Measurements from ENCODE around the gene EIF4A3. TPM values are rescaled to one million over a fixed set of nuclear protein-coding genes. Genes with fewer than 3 reads are reported as not detected.

Gene EIF4A3
- total and polyA plus RNA-seq, 9 of the 15 experiments (the other 6 are each of a cell fraction or from before 2014, with no cell fraction given) = 62.7 to 171 (median 127) TPM

DNA sequence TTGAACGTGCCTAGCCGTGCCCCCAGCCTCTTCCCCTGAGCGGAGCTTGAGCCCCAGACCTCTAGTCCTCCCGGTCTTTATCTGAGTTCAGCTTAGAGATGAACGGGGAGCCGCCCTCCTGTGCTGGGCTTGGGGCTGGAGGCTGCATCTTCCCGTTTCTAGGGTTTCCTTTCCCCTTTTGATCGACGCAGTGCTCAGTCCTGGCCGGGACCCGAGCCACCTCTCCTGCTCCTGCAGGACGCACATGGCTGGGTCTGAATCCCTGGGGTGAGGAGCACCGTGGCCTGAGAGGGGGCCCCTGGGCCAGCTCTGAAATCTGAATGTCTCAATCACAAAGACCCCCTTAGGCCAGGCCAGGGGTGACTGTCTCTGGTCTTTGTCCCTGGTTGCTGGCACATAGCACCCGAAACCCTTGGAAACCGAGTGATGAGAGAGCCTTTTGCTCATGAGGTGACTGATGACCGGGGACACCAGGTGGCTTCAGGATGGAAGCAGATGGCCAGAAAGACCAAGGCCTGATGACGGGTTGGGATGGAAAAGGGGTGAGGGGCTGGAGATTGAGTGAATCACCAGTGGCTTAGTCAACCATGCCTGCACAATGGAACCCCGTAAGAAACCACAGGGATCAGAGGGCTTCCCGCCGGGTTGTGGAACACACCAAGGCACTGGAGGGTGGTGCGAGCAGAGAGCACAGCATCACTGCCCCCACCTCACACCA lies 44.8 kb downstream of the EIF4A3 start:
- Histone ChIP-seq H3K79me2 (ENCODE audit: control insufficient read depth, insufficient read depth, low read length) (no peaks in the 10 kb centered on the region), H3K27me3 (ENCODE audit: control insufficient read depth in 2 of 2, insufficient read depth in 2 of 2, low read length in 2 of 2) (peaks cover 15 to 34% of the 10 kb centered on the region in 2 experiments; a peak in 4 of 5 replicates), H3K36me3 (ENCODE audit: control insufficient read depth, insufficient read depth, low read length) (no peaks in the 10 kb centered on the region), H3K27ac (ENCODE audit: extremely low read depth, low read depth, low read length) (peak overlapping the region; percentile 52; the same call in 2 of the 3 replicates), H3K4me1 (replicated peaks in 1 of 2; ENCODE audit: control insufficient read depth in 2 of 2, insufficient read depth in 2 of 2, low read length in 2 of 2) (peaks cover 10 to 45% of the 10 kb centered on the region in 2 experiments; a peak in 4 of 5 replicates), H4K20me1 (replicated peaks; ENCODE audit: control insufficient read depth, insufficient read depth, low read length) (0 out of 2 replicates have a peak, but pooled peaks cover 4% of the 10 kb centered on the region), H3K4me2 (ENCODE audit: insufficient read depth, low read length) (peak overlapping the region; percentile 95), H3K9me1 (ENCODE audit: control insufficient read depth, insufficient read depth, low read length) (no peaks in the 10 kb centered on the region), H2AFZ (ENCODE audit: low read depth, low read length) (peak overlapping the region; percentile 89), H3K4me3 (peak overlapping the region; percentile 65), H3K9me3 (replicated peaks; ENCODE audit: control insufficient read depth, insufficient read depth, low read depth, low read length) (no peaks in the 10 kb centered on the region), H3K9ac (ENCODE audit: insufficient read depth in 1 of 2, low read depth in 2 of 2, low read length in 2 of 2) (peak overlapping the region; percentile 70 to 95)
- intact Hi-C loops (cut with micrococcal nuclease) (loop anchor here (10.0 kb wide), 1 partner anchor 83 kb away; no protein-coding TSS in a partner anchor), in situ Hi-C loops (cut with MboI) (no loop called here)
- FAIRE-seq = no peak
- ATAC-seq = peak; percentile 60
- whole genome bisulfite sequencing (ENCODE audit: insufficient coverage, low coverage, missing lambda C conversion rate) = 47% methylated on average over 15 of the region's 21 CpGs
- DNase-seq (ENCODE audit: extremely low read depth in 1 of 4, low spot score in 3 of 4) = peak in 3 of 4 experiments; percentile 55 to 57 (median 56)
- POLR2A ChIA-PET = interaction anchor here (0.5 to 1.8 kb wide), 11 partner anchors 8 to 325 kb away, joined by 3 to 8 read pairs (median 4); no protein-coding TSS in a partner anchor
- BruUV-seq (replicated peaks) = TSS peak; percentile 75
- CTCF ChIA-PET (ENCODE audit: low intra/inter-chr PET ratio) = interaction anchor here (0.6 to 0.7 kb wide), 2 partner anchors 12 to 17 kb away, joined by 3 to 4 read pairs; no protein-coding TSS in a partner anchor
- TF ChIP-seq MCM2 (IDR thresholded peaks at IDR 0.05; ENCODE audit: low read depth) = no peak
- no peak for TF ChIP-seq ZNF12 (CRISPR knock-in tag; IDR thresholded peaks at IDR 0.05)
- TF ChIP-seq NFATC3 (IDR thresholded peaks at IDR 0.05) = no peak
- TF ChIP-seq ZNF311 (CRISPR knock-in tag; IDR thresholded peaks at IDR 0.05) = no peak
- TF ChIP-seq IRF9 (tag; IDR thresholded peaks at IDR 0.05) = no peak
- TF ChIP-seq NFE2L1 (tag; IDR thresholded peaks at IDR 0.05; ENCODE audit: borderline replicate concordance, low read depth) = no peak
- TF ChIP-seq, protein P1, sequence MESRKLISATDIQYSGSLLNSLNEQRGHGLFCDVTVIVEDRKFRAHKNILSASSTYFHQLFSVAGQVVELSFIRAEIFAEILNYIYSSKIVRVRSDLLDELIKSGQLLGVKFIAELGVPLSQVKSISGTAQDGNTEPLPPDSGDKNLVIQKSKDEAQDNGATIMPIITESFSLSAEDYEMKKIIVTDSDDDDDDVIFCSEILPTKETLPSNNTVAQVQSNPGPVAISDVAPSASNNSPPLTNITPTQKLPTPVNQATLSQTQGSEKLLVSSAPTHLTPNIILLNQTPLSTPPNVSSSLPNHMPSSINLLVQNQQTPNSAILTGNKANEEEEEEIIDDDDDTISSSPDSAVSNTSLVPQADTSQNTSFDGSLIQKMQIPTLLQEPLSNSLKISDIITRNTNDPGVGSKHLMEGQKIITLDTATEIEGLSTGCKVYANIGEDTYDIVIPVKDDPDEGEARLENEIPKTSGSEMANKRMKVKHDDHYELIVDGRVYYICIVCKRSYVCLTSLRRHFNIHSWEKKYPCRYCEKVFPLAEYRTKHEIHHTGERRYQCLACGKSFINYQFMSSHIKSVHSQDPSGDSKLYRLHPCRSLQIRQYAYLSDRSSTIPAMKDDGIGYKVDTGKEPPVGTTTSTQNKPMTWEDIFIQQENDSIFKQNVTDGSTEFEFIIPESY (CRISPR knock-in tag; IDR thresholded peaks at IDR 0.05) = no peak
- TF ChIP-seq, protein P2, sequence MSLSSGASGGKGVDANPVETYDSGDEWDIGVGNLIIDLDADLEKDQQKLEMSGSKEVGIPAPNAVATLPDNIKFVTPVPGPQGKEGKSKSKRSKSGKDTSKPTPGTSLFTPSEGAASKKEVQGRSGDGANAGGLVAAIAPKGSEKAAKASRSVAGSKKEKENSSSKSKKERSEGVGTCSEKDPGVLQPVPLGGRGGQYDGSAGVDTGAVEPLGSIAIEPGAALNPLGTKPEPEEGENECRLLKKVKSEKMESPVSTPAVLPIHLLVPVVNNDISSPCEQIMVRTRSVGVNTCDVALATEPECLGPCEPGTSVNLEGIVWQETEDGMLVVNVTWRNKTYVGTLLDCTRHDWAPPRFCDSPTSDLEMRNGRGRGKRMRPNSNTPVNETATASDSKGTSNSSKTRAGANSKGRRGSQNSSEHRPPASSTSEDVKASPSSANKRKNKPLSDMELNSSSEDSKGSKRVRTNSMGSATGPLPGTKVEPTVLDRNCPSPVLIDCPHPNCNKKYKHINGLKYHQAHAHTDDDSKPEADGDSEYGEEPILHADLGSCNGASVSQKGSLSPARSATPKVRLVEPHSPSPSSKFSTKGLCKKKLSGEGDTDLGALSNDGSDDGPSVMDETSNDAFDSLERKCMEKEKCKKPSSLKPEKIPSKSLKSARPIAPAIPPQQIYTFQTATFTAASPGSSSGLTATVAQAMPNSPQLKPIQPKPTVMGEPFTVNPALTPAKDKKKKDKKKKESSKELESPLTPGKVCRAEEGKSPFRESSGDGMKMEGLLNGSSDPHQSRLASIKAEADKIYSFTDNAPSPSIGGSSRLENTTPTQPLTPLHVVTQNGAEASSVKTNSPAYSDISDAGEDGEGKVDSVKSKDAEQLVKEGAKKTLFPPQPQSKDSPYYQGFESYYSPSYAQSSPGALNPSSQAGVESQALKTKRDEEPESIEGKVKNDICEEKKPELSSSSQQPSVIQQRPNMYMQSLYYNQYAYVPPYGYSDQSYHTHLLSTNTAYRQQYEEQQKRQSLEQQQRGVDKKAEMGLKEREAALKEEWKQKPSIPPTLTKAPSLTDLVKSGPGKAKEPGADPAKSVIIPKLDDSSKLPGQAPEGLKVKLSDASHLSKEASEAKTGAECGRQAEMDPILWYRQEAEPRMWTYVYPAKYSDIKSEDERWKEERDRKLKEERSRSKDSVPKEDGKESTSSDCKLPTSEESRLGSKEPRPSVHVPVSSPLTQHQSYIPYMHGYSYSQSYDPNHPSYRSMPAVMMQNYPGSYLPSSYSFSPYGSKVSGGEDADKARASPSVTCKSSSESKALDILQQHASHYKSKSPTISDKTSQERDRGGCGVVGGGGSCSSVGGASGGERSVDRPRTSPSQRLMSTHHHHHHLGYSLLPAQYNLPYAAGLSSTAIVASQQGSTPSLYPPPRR (CRISPR knock-in tag; IDR thresholded peaks at IDR 0.05; ENCODE audit: borderline replicate concordance) = no peak
- TF ChIP-seq MYNN (IDR thresholded peaks at IDR 0.05) = no peak
- no peak for TF ChIP-seq MYNN (CRISPR knock-in tag; IDR thresholded peaks at IDR 0.05)
- TF ChIP-seq ZNF778 (CRISPR knock-in tag; IDR thresholded peaks at IDR 0.05) = no peak
- no peak for TF ChIP-seq MLLT1 (IDR thresholded peaks at IDR 0.05)
